ENCODE results near the gene CYBA.

CYBA gene

GRCh38 chr16:88650749-88651275 lies at the start of gene CYBA:
TSS of gene CYBA (minus strand) at chr16:88651053. CDS start at chr16:88651013, 40 bp downstream.
- H3K36me3 ChIP-seq (ENCODE audit: insufficient read depth, low read length), result peaks cover 9% of the 10 kb centered on the region
- H3K9ac ChIP-seq (ENCODE audit: low read length), result no peak within 1 kb of the TSS
- peaks cover 0 to 12% of the 10 kb centered on the region in 2 donors for H3K27me3 ChIP-seq (ENCODE audit: control insufficient read depth in 1 of 2, insufficient read depth in 2 of 2, low read length in 2 of 2)
- H3K4me1 ChIP-seq (ENCODE audit: insufficient read depth, low read length), result peaks cover 6% of the 10 kb centered on the region
- peak within 1 kb of the TSS; percentile 70 for H3K27ac ChIP-seq (ENCODE audit: low read depth, low read length)
- H3K4me3 ChIP-seq (ENCODE audit: low read depth in 1 of 2, low read length in 2 of 2), result peak within 1 kb of the TSS; percentile 59 to 69
- H3K9me3 ChIP-seq (ENCODE audit: low read length), result no peaks in the 10 kb centered on the region

- Histone ChIP-seq H3K36me3 (ENCODE audit: insufficient read depth, low read length) (peaks cover 15% of the 10 kb centered on the region), H3K9me3 (ENCODE audit: low read length) (no peaks in the 10 kb centered on the region), H3K4me3 (ENCODE audit: low read depth in 1 of 2, low read length in 2 of 2) (no peak overlapping the region), H3K27ac (ENCODE audit: low read depth, low read length) (no peak overlapping the region), H3K4me1 (ENCODE audit: insufficient read depth, low read length) (peaks cover 8% of the 10 kb centered on the region), H3K9ac (ENCODE audit: low read length) (no peak overlapping the region), H3K27me3 (ENCODE audit: control insufficient read depth in 1 of 2, insufficient read depth in 2 of 2, low read length in 2 of 2) (no peaks in the 10 kb centered on the region)
Observed at GRCh38 chr16:88700322-88700635, 49.4 kb upstream of the CYBA start.

DNA sequence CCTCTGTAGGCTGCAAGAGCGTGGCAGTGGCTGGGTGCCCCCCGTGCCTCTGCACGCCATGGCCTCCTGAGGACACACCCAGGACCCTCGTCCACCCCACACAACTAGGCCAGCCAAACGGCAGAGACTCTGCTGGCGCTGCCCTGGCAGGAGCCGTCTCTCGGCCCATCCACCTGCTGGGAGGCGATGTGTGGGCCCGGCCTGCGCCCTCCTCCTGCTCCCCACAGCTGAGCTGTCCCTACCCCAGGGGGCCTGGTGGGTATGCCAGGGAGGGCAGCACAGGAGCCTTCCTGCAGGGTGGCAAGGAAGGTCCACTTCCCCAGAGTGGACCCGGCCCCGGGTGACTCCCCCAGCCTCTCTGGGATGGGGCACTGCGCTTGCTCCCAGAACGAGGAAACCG lies 48.3 kb upstream of the CYBA start:
- Histone ChIP-seq H3K27me3 (ENCODE audit: control insufficient read depth in 1 of 2, insufficient read depth in 2 of 2, low read length in 2 of 2) (no peaks in the 10 kb centered on the region), H3K4me3 (ENCODE audit: low read depth in 1 of 2, low read length in 2 of 2) (no peak overlapping the region), H3K27ac (ENCODE audit: low read depth, low read length) (no peak overlapping the region), H3K9ac (ENCODE audit: low read length) (no peak overlapping the region), H3K9me3 (ENCODE audit: low read length) (no peaks in the 10 kb centered on the region), H3K4me1 (ENCODE audit: insufficient read depth, low read length) (no peaks in the 10 kb centered on the region), H3K36me3 (ENCODE audit: insufficient read depth, low read length) (peaks cover 15% of the 10 kb centered on the region)

DNA sequence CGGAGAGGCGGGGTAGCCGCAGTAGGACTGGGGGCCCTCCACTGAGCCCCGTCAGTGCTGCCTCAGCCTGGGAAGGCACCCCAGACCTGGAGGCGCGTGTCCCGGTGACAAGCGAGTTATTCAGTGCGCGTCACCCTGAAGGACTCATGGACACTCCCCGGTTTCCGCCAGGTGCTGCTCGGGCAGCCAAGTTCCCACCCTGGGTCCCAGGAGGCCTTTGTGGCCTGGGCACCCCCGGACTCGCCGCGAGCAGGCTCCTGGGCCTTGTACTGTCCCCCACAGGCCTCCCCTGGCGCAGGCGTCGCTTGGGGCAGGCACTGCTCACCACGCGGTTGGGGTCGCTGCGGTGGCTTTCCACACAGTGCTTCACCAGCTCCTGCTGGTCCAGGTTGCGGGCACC lies 47.8 kb upstream of the CYBA start:
- Histone ChIP-seq H3K9ac (ENCODE audit: low read length) (no peak overlapping the region), H3K9me3 (ENCODE audit: low read length) (no peaks in the 10 kb centered on the region), H3K36me3 (ENCODE audit: insufficient read depth, low read length) (peaks cover 15% of the 10 kb centered on the region), H3K4me3 (ENCODE audit: low read depth in 1 of 2, low read length in 2 of 2) (no peak overlapping the region), H3K4me1 (ENCODE audit: insufficient read depth, low read length) (no peaks in the 10 kb centered on the region), H3K27ac (ENCODE audit: low read depth, low read length) (no peak overlapping the region), H3K27me3 (ENCODE audit: control insufficient read depth in 1 of 2, insufficient read depth in 2 of 2, low read length in 2 of 2) (no peaks in the 10 kb centered on the region)

GRCh38 chr16:88697831-88698615 lies 47.2 kb upstream of the CYBA start:
- no peaks in the 10 kb centered on the region for H3K9me3 ChIP-seq (ENCODE audit: low read length)
- H3K4me3 ChIP-seq (ENCODE audit: low read depth in 1 of 2, low read length in 2 of 2), result no peak overlapping the region
- H3K9ac ChIP-seq (ENCODE audit: low read length), result no peak overlapping the region
- peaks cover 15% of the 10 kb centered on the region for H3K36me3 ChIP-seq (ENCODE audit: insufficient read depth, low read length)
- H3K27me3 ChIP-seq (ENCODE audit: control insufficient read depth in 1 of 2, insufficient read depth in 2 of 2, low read length in 2 of 2), result no peaks in the 10 kb centered on the region
- no peaks in the 10 kb centered on the region for H3K4me1 ChIP-seq (ENCODE audit: insufficient read depth, low read length)
- no peak overlapping the region for H3K27ac ChIP-seq (ENCODE audit: low read depth, low read length)

DNA sequence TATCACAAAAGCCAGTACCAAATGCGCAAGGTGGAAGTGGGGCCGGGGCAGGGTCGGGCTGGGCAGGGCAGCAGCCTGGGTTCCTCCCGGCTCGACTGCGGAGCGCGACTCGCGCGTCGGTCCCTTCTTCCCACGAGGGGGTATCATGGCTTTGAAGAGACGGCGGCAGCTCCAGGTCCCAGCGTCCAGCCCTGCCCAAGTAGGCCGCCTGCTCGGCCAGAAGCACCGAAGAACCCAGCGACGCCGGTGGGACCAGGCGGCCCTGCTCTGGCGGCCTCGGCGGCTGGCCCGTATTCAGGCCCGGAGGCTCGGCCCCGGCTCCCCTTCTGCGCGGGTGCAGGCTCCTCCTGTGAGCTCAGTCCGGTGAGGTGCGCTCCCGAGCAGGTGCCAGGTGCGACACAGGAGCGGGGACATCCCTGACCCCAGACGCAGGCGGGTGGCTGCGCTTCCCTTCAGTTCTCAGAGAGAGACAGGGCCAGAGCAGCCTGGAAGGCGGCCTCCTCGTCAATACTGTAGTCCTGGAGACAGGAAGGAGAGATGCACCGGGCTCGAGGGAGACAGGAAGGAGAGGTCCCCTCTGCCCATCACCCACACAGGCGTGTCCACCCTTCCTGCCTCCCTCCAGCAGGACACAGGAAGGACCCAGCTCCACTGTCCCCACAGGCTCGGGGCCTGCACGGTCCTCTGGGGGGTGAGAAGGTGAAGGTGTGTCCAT lies 46.4 kb upstream of the CYBA start:
- Histone ChIP-seq H3K4me1 (ENCODE audit: insufficient read depth, low read length) (no peaks in the 10 kb centered on the region), H3K27ac (ENCODE audit: low read depth, low read length) (no peak overlapping the region), H3K27me3 (ENCODE audit: control insufficient read depth in 1 of 2, insufficient read depth in 2 of 2, low read length in 2 of 2) (no peaks in the 10 kb centered on the region), H3K4me3 (ENCODE audit: low read depth in 1 of 2, low read length in 2 of 2) (no peak overlapping the region), H3K9ac (ENCODE audit: low read length) (no peak overlapping the region), H3K9me3 (ENCODE audit: low read length) (no peaks in the 10 kb centered on the region), H3K36me3 (ENCODE audit: insufficient read depth, low read length) (peaks cover 15% of the 10 kb centered on the region)

GRCh38 chr16:88696441-88696840 lies 45.6 kb upstream of the CYBA start:
- peaks cover 15% of the 10 kb centered on the region for H3K36me3 ChIP-seq (ENCODE audit: insufficient read depth, low read length)

GRCh38 chr16:88695753-88696152 lies 44.9 kb upstream of the CYBA start:
- H3K4me1 ChIP-seq (ENCODE audit: insufficient read depth, low read length), result no peaks in the 10 kb centered on the region
- H3K9ac ChIP-seq (ENCODE audit: low read length), result no peak overlapping the region
- H3K4me3 ChIP-seq (ENCODE audit: low read depth in 1 of 2, low read length in 2 of 2), result no peak overlapping the region
- H3K27ac ChIP-seq (ENCODE audit: low read depth, low read length), result no peak overlapping the region
- H3K9me3 ChIP-seq (ENCODE audit: low read length), result no peaks in the 10 kb centered on the region
- H3K27me3 ChIP-seq (ENCODE audit: control insufficient read depth in 1 of 2, insufficient read depth in 2 of 2, low read length in 2 of 2), result peaks cover 0 to 9% of the 10 kb centered on the region in 2 donors
- H3K36me3 ChIP-seq (ENCODE audit: insufficient read depth, low read length), result peaks cover 15% of the 10 kb centered on the region

More at GRCh38 chr16:88696441-88696840, 45.6 kb upstream of the CYBA start:
- H3K27ac ChIP-seq (ENCODE audit: low read depth, low read length), result no peak overlapping the region
- H3K27me3 ChIP-seq (ENCODE audit: control insufficient read depth in 1 of 2, insufficient read depth in 2 of 2, low read length in 2 of 2), result peaks cover 0 to 2% of the 10 kb centered on the region in 2 donors
- H3K4me3 ChIP-seq (ENCODE audit: low read depth in 1 of 2, low read length in 2 of 2), result no peak overlapping the region
- H3K9me3 ChIP-seq (ENCODE audit: low read length), result no peaks in the 10 kb centered on the region
- H3K4me1 ChIP-seq (ENCODE audit: insufficient read depth, low read length), result no peaks in the 10 kb centered on the region
- H3K9ac ChIP-seq (ENCODE audit: low read length), result no peak overlapping the region

DNA sequence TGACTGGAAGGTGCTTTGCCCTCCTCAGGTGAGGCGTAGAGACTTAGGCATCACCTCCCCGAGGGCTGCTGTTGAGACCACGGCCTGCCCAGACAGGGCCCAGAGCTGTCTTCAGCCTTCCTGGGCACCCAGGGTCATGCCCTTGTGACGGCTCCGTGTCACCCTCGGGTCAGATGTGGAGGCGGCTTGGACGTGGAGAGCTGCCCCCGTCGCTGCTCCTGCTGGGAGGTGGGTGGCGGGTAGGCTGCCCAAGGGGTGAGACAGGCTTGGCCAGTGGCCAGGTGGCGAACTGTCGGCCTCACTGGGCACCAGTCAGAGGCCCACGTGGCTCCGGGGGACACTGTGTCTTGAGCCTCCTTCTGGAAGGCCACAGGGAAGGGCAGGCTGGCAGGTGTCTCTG lies 44.4 kb upstream of the CYBA start:
- Histone ChIP-seq H3K9me3 (ENCODE audit: low read length) (no peaks in the 10 kb centered on the region), H3K9ac (ENCODE audit: low read length) (no peak overlapping the region), H3K36me3 (ENCODE audit: insufficient read depth, low read length) (peaks cover 15% of the 10 kb centered on the region), H3K27me3 (ENCODE audit: control insufficient read depth in 1 of 2, insufficient read depth in 2 of 2, low read length in 2 of 2) (peaks cover 3 to 14% of the 10 kb centered on the region in 2 donors), H3K4me3 (ENCODE audit: low read depth in 1 of 2, low read length in 2 of 2) (no peak overlapping the region), H3K27ac (ENCODE audit: low read depth, low read length) (no peak overlapping the region), H3K4me1 (ENCODE audit: insufficient read depth, low read length) (no peaks in the 10 kb centered on the region)

GRCh38 chr16:88694221-88695087 lies 43.6 kb upstream of the CYBA start:
- Histone ChIP-seq H3K4me1 (ENCODE audit: insufficient read depth, low read length) (no peaks in the 10 kb centered on the region), H3K9ac (ENCODE audit: low read length) (no peak overlapping the region), H3K9me3 (ENCODE audit: low read length) (no peaks in the 10 kb centered on the region), H3K27me3 (ENCODE audit: control insufficient read depth in 1 of 2, insufficient read depth in 2 of 2, low read length in 2 of 2) (peaks cover 3 to 16% of the 10 kb centered on the region in 2 donors), H3K4me3 (ENCODE audit: low read depth in 1 of 2, low read length in 2 of 2) (no peak overlapping the region), H3K27ac (ENCODE audit: low read depth, low read length) (no peak overlapping the region), H3K36me3 (ENCODE audit: insufficient read depth, low read length) (peaks cover 10% of the 10 kb centered on the region)
